HepG2 (cell line): Measurements from ENCODE around the gene BST1. TPM values are rescaled to one million over a fixed set of nuclear protein-coding genes. Genes with fewer than 3 reads are reported as not detected.

ENCODE experiments used
- ARNT2 ChIP-seq: sonication (generic); formaldehyde crosslinking; IDR thresholded peaks from 2 replicates; pipeline ENCODE4 v1.8.0; 2022; ENCODE audit warnings: mild to moderate bottlenecking, low read depth, missing genetic modification reagents, moderate library complexity
- DNMT1 ChIP-seq: sonication (generic); formaldehyde crosslinking; IDR thresholded peaks from 2 replicates; pipeline ENCODE4 v1.5.1; 2020; ENCODE audit warnings: mild to moderate bottlenecking, missing genetic modification reagents
- PHF21A ChIP-seq: sonication (generic); formaldehyde crosslinking; IDR thresholded peaks from 2 replicates; pipeline ENCODE4 v1.5.0; 2020; ENCODE audit warnings: mild to moderate bottlenecking, missing genetic modification reagents
- RBFOX2 ChIP-seq: fragments of 200-400 bp; formaldehyde crosslinking; IDR thresholded peaks from 2 replicates; pipeline ENCODE4 v1.6.1; 2017; ENCODE audit warnings: low read depth, mild to moderate bottlenecking, low read length
- RFXAP ChIP-seq: sonication (generic); formaldehyde crosslinking; IDR thresholded peaks from 2 replicates; pipeline ENCODE4 v1.4.0; 2020; ENCODE audit warnings: missing genetic modification reagents, borderline replicate concordance
- ZBTB7B ChIP-seq: sonication (generic); formaldehyde crosslinking; IDR thresholded peaks from 2 replicates; pipeline ENCODE4 v1.4.0; 2020; ENCODE audit warnings: missing genetic modification reagents
- ZFAT ChIP-seq: sonication (generic); formaldehyde crosslinking; conservative IDR thresholded peaks from 2 replicates; pipeline ENCODE4 v1.8.1; 2023; ENCODE audit warnings: missing genetic modification reagents, inconsistent platforms
- ZNF839 ChIP-seq: sonication (generic); formaldehyde crosslinking; IDR thresholded peaks from 2 replicates; pipeline ENCODE4 v1.4.0; 2020; ENCODE audit warnings: missing genetic modification reagents, mild to moderate bottlenecking, borderline replicate concordance
- polyA plus RNA-seq, 8 experiments: library from polyadenylated mRNA; depleted of rRNA in 3 of 8; stranded (reverse) in 7 of 8; unstranded in 1 of 8; fragments of >200 nt; fragmentation: Illumina TruSeq in 4 of 8; extraction: Trizol in 4 of 8; gene quantifications; 2 replicates each; pipeline versions ENCODE4 v1.2.1 to v1.2.3, GENCODE V29; 2011 to 2016; ENCODE audit warnings: low read depth in 4 of 8, missing spikeins in 1 of 8, mixed read lengths in 1 of 8; ENCODE audit not compliant: insufficient read depth in 1 of 8
- total RNA-seq, 5 experiments: library from RNA; depleted of rRNA; stranded (reverse); fragments of >200 nt; fragmentation: Illumina TruSeq; extraction: Trizol; gene quantifications; 2 replicates each; pipeline ENCODE4 v1.2.3, GENCODE V29; 2016; ENCODE audit warnings: low read depth in 1 of 5
- TF ChIP-seq, protein P1 (sequence below), 2 experiments: sonication (generic) in 1 of 2; formaldehyde crosslinking in 1 of 2; IDR thresholded peaks; 2 replicates each; pipeline versions ENCODE4 v1.4.0 to v1.6.1; 2018 to 2020; ENCODE audit warnings: missing genetic modification reagents in 2 of 2, borderline replicate concordance in 1 of 2, low read depth in 1 of 2, mild to moderate bottlenecking in 1 of 2, missing biosample characterization in 1 of 2
- TF ChIP-seq, protein P2 (sequence below): sonication (generic); formaldehyde crosslinking; IDR thresholded peaks from 2 replicates; pipeline ENCODE4 v1.5.0; 2020; ENCODE audit warnings: mild to moderate bottlenecking, missing genetic modification reagents
- TF ChIP-seq, protein P3 (sequence below): IDR thresholded peaks from 2 replicates; pipeline ENCODE4 v1.6.1; 2012; ENCODE audit warnings: inconsistent platforms
- TF ChIP-seq, protein P4 (sequence below): sonication (generic); formaldehyde crosslinking; IDR thresholded peaks from 2 replicates; pipeline ENCODE4 v1.4.0; 2020; ENCODE audit warnings: missing genetic modification reagents, mild to moderate bottlenecking, borderline replicate concordance
- TF ChIP-seq, protein P5 (sequence below): IDR thresholded peaks from 2 replicates; pipeline ENCODE4 v1.6.1; 2016; ENCODE audit warnings: control low read depth
- TF ChIP-seq, protein P6 (sequence below): sonication (generic); formaldehyde crosslinking; IDR thresholded peaks from 2 replicates; pipeline ENCODE4 v1.4.0; 2020; ENCODE audit warnings: missing genetic modification reagents
- TF ChIP-seq, protein P7 (sequence below): sonication (generic); formaldehyde crosslinking; IDR thresholded peaks from 2 replicates; pipeline ENCODE4 v1.8.0; 2022; ENCODE audit warnings: mild to moderate bottlenecking, missing genetic modification reagents, moderate library complexity

The BST1 gene
- total and polyA plus RNA-seq, 2 of the 13 experiments (the other 11 are each of a cell fraction or from before 2014, with no cell fraction given), result 0.09 to 0.49 TPM

DNA sequence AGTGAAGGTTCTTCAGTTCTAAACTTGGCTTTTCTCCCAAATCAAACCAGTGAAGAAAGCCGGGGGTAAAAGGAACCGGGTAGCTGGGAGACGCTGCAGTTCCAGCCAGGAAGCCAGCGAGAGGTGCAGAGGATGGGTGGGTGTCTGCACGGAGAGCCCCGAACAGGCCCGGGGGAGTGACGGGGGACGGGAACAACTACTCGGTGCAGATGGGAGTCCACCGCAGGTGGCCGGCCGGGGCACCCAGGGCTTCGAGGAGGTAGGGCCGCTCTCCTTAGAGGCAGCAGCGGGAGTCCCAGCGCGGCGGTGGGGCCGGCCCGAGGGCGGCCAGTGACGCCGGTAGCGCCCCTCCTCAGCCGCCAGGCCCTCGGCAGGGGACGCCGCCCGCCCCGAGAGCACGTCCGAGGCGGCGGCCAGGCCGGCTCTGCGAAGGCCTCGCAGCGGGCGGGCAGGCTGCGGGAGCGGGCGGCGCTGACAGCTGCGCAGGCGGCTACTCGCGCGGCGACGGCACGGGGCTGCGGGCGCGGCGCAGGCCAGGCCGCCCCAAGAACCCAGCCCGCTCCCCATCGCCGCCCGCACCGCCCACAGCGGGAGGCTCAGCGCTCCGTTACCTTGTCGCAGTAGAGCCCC, 48.2 kb upstream of the BST1 start (continued):
- TF ChIP-seq, protein P1, sequence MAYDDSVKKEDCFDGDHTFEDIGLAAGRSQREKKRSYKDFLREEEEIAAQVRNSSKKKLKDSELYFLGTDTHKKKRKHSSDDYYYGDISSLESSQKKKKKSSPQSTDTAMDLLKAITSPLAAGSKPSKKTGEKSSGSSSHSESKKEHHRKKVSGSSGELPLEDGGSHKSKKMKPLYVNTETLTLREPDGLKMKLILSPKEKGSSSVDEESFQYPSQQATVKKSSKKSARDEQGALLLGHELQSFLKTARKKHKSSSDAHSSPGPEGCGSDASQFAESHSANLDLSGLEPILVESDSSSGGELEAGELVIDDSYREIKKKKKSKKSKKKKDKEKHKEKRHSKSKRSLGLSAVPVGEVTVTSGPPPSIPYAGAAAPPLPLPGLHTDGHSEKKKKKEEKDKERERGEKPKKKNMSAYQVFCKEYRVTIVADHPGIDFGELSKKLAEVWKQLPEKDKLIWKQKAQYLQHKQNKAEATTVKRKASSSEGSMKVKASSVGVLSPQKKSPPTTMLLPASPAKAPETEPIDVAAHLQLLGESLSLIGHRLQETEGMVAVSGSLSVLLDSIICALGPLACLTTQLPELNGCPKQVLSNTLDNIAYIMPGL (CRISPR knock-in tag; IDR thresholded peaks at IDR 0.05; ENCODE audit: borderline replicate concordance in 1 of 2, low read depth in 1 of 2), result 0 out of 4 replicates have a peak, but pooled peaks of 1 of the 2 experiments have one; percentile 32
- TF ChIP-seq, protein P2, sequence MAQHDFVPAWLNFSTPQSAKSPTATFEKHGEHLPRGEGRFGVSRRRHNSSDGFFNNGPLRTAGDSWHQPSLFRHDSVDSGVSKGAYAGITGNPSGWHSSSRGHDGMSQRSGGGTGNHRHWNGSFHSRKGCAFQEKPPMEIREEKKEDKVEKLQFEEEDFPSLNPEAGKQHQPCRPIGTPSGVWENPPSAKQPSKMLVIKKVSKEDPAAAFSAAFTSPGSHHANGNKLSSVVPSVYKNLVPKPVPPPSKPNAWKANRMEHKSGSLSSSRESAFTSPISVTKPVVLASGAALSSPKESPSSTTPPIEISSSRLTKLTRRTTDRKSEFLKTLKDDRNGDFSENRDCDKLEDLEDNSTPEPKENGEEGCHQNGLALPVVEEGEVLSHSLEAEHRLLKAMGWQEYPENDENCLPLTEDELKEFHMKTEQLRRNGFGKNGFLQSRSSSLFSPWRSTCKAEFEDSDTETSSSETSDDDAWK (CRISPR knock-in tag), result no peak
- 0 out of 2 replicates have a peak, but pooled peaks have one; percentile 21 for TF ChIP-seq ZBTB7B
- peak; percentile 38; the same call in 1 of the 2 replicates for TF ChIP-seq RBFOX2
- 0 out of 2 replicates have a peak, but pooled peaks have one; percentile 42 for TF ChIP-seq RFXAP (CRISPR knock-in tag)
- TF ChIP-seq, protein P3, sequence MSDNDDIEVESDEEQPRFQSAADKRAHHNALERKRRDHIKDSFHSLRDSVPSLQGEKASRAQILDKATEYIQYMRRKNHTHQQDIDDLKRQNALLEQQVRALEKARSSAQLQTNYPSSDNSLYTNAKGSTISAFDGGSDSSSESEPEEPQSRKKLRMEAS, result peak; percentile 12; the same call in 1 of the 2 replicates
- TF ChIP-seq, protein P4, sequence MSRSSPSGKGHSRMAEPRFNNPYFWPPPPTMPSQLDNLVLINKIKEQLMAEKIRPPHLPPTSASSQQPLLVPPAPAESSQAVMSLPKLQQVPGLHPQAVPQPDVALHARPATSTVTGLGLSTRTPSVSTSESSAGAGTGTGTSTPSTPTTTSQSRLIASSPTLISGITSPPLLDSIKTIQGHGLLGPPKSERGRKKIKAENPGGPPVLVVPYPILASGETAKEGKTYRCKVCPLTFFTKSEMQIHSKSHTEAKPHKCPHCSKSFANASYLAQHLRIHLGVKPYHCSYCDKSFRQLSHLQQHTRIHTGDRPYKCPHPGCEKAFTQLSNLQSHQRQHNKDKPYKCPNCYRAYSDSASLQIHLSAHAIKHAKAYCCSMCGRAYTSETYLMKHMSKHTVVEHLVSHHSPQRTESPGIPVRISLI (CRISPR knock-in tag), result no peak
- 0 out of 2 replicates have a peak, but pooled peaks have one; percentile 15 for TF ChIP-seq ZFAT (CRISPR knock-in tag)
- 0 out of 2 replicates have a peak, but pooled peaks have one; percentile 10 for TF ChIP-seq PHF21A
- TF ChIP-seq, protein P5, sequence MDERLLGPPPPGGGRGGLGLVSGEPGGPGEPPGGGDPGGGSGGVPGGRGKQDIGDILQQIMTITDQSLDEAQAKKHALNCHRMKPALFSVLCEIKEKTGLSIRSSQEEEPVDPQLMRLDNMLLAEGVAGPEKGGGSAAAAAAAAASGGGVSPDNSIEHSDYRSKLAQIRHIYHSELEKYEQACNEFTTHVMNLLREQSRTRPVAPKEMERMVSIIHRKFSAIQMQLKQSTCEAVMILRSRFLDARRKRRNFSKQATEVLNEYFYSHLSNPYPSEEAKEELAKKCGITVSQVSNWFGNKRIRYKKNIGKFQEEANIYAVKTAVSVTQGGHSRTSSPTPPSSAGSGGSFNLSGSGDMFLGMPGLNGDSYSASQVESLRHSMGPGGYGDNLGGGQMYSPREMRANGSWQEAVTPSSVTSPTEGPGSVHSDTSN (CRISPR knock-in tag), result no peak
- 0 out of 2 replicates have a peak, but pooled peaks have one; percentile 51 for TF ChIP-seq ARNT2 (CRISPR knock-in tag)
- TF ChIP-seq, protein P6, sequence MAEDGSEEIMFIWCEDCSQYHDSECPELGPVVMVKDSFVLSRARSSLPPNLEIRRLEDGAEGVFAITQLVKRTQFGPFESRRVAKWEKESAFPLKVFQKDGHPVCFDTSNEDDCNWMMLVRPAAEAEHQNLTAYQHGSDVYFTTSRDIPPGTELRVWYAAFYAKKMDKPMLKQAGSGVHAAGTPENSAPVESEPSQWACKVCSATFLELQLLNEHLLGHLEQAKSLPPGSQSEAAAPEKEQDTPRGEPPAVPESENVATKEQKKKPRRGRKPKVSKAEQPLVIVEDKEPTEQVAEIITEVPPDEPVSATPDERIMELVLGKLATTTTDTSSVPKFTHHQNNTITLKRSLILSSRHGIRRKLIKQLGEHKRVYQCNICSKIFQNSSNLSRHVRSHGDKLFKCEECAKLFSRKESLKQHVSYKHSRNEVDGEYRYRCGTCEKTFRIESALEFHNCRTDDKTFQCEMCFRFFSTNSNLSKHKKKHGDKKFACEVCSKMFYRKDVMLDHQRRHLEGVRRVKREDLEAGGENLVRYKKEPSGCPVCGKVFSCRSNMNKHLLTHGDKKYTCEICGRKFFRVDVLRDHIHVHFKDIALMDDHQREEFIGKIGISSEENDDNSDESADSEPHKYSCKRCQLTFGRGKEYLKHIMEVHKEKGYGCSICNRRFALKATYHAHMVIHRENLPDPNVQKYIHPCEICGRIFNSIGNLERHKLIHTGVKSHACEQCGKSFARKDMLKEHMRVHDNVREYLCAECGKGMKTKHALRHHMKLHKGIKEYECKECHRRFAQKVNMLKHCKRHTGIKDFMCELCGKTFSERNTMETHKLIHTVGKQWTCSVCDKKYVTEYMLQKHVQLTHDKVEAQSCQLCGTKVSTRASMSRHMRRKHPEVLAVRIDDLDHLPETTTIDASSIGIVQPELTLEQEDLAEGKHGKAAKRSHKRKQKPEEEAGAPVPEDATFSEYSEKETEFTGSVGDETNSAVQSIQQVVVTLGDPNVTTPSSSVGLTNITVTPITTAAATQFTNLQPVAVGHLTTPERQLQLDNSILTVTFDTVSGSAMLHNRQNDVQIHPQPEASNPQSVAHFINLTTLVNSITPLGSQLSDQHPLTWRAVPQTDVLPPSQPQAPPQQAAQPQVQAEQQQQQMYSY (CRISPR knock-in tag), result 0 out of 2 replicates have a peak, but pooled peaks have one; percentile 0
- 0 out of 2 replicates have a peak, but pooled peaks have one; percentile 1 for TF ChIP-seq ZNF839
- TF ChIP-seq, protein P7, sequence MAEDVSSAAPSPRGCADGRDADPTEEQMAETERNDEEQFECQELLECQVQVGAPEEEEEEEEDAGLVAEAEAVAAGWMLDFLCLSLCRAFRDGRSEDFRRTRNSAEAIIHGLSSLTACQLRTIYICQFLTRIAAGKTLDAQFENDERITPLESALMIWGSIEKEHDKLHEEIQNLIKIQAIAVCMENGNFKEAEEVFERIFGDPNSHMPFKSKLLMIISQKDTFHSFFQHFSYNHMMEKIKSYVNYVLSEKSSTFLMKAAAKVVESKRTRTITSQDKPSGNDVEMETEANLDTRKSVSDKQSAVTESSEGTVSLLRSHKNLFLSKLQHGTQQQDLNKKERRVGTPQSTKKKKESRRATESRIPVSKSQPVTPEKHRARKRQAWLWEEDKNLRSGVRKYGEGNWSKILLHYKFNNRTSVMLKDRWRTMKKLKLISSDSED (CRISPR knock-in tag), result peak; percentile 18; the same call in 1 of the 2 replicates
- TF ChIP-seq DNMT1, result no peak
